SK-N-MC (cell line): ENCODE measurements around the gene XCL1.

Source experiments
- EZH2 ChIP-seq: fragments of 200-600 bp; sonication (generic); IDR thresholded peaks from one replicate; pipeline ENCODE4 v1.6.1; 2017; ENCODE audit warnings: antibody characterized with exemption
- POLR2AphosphoS5 ChIP-seq: IDR thresholded peaks from 2 replicates; pipeline ENCODE4 v1.6.1; 2012; ENCODE audit warnings: mild to moderate bottlenecking, low read depth, low read length, borderline replicate concordance

DNA sequence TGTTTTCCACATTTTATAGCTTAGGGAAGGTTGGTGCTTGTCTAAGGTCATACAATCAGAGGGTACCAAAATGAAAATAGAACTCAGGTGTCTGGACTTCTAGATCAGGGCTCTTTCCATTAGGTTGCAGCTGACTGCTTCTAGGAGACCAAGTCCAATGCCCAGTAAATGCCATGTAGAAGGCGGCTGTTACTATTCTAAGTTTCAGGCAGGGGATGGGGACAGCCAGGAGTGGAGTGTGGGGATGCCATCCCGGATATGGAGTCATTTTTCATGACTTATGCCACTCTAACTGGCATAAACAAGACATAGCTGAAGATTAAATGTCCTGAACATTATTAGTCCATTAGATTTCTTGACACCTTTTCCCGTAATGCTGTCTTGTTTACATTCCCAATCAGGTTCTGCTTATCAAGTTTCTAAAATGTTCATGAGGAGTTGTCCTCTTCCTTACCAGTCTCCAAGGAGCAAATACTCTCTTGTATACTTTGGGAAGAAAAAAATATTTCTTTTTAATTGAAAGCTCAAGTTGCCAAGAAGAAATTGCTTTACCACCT, 31.5 kb downstream of the XCL1 start:
- no peak for TF ChIP-seq POLR2AphosphoS5
- TF ChIP-seq EZH2: no peak
